GM12865 (cell line): Measurements from ENCODE around the gene MARCHF9.
A peak's percentile ranks its signal among the peaks of the same experiment; 100 is the strongest.

Experiments used
- DNase-seq: peaks from one replicate; pipeline ENCODE4 v3.0.0; 2010; ENCODE audit warnings: low read depth
- H3K4me3 ChIP-seq: 2 replicates; pipeline ENCODE4 v1.5.1; 2011; ENCODE audit warnings: mild to moderate bottlenecking, low read depth, low read length, control low read depth
- CTCF ChIP-seq: IDR thresholded peaks from 2 replicates; pipeline ENCODE4 v1.5.1; 2011; ENCODE audit warnings: low read length, control low read depth, low read depth, inconsistent platforms; ENCODE audit not compliant: insufficient read depth; ENCODE audit errors: missing control alignments

Gene MARCHF9

GRCh38 chr12:57739914-57740538 lies 14.9 kb upstream of the MARCHF9 start:
- TF ChIP-seq CTCF, result no peak
- H3K4me3 ChIP-seq, result no peak overlapping the region; the same call in 1 of the 2 replicates
- DNase-seq, result no peak

- DNase-seq, result peak; percentile 85
- no peak for TF ChIP-seq CTCF
- peak overlapping the region; percentile 84 for H3K4me3 ChIP-seq
Observed at GRCh38 chr12:57740656-57741412, 14.1 kb upstream of the MARCHF9 start.

GRCh38 chr12:57741413-57741789 lies 13.5 kb upstream of the MARCHF9 start:
- no peak for TF ChIP-seq CTCF
- H3K4me3 ChIP-seq, result peak overlapping the region; percentile 84
- no peak for DNase-seq

GRCh38 chr12:57741844-57742738 lies 12.8 kb upstream of the MARCHF9 start:
- TF ChIP-seq CTCF, result peak; percentile 67

GRCh38 chr12:57743769-57744168 lies 11.1 kb upstream of the MARCHF9 start:
- peak overlapping the region; percentile 77; the same call in 1 of the 2 replicates for H3K4me3 ChIP-seq
- TF ChIP-seq CTCF, result no peak
- no peak for DNase-seq

More at GRCh38 chr12:57741844-57742738, 12.8 kb upstream of the MARCHF9 start:
- DNase-seq, result peak; percentile 87
- peak overlapping the region; percentile 84 for H3K4me3 ChIP-seq

GRCh38 chr12:57744194-57744776 lies 10.6 kb upstream of the MARCHF9 start:
- peak; percentile 75 for DNase-seq
- TF ChIP-seq CTCF, result no peak
- H3K4me3 ChIP-seq, result peak overlapping the region; percentile 77
